ENCODE measurements around the gene DCPS.
"Not testable (repeated sequence)": the region's sequence is repeated elsewhere in the genome, so short reads cannot be mapped to it uniquely, and the experiment has no call there.

Gene DCPS

GRCh38 chr11:126361400-126361799 is 57.5 kb downstream of the DCPS start:
- DNase-seq (ENCODE audit: low spot score): no peak

DNA sequence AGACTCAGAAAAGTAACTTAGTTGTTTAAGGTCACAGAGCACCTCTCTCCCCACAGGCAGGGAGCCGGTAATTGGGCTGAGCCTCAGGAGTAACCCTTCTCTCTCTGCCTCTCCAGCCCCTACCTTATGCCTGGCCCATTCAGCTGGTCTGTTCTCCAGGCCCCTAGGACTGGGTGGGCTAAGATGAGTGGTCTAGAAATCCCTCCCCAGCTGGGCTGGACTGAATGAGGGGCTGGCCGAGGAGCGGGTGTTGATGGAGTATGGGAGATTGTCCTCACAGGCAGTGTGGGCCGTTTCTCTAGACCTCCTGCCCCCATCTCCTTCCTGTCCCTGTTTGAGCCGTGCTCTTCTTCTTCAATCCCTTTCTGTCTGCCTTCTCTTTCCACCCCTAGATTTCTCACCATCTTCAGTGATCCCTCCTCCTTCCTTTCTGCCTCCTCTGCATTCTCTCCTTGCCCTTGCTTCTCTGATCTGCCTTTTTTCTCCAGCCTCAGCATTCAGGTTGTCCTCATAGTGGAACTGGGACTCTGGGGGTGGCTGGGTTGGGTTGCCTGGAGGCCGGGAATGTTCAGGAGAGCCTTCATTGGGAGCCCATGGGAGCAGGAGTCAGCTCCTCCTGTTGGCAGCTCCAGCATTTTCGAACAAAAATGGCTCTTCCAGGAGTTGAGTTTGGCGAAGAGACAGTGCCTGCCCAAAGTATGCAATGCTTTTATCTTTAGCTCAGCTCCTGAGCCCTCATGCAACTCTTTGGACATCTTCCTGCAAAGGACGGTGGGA is 59.2 kb downstream of the DCPS start:
- no peak for DNase-seq (ENCODE audit: low spot score)

DNA sequence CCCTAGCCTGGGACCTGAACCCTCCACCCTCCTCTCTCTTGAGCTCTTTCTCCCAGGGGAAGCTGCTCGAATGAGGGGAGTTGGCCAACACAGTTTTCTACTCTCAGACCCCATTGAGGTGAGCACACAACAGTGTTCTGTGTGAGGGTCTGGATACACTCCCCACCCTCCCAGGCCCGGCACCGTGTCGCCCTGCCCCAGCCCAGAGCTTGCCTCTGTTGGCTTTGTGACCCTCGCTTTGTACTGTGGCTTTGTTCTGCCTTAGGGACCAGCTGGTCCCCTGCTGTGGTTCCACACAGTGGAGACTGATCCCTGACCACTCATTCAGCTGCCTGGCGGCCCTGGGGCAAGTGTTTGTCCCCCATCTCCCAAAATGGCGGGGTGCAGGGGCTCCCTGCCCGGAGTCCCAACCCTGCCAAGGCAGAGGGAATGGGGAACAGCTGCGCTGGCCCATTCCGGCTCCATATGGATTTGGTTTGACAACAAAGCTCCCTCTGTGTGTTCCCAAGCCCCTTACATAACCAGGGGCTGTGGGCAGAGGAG is 59.9 kb downstream of the DCPS start:
- peak; percentile 94 for DNase-seq (ENCODE audit: low spot score)

DNA sequence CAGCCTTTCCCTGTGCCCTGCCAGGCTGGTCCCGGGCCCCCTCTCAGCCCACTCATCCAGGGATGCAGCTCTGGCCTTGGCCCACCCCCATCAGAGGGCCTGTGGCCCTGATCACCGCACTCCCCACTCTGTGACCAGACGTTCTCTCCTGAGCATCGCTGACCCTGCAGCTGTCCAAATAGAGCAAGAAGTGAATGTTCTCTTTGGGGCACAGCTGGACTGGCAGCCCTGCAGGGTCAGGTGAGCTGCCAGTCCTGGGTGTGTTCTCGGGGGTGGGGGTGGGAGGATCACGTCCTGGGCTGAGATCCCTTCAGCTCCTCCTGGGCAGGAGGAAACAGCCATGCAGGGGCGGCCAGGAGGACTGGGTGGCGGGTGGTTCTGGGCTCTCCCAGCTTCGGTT is 60.9 kb downstream of the DCPS start:
- not testable (repeated sequence) for DNase-seq (ENCODE audit: low spot score)

DNA sequence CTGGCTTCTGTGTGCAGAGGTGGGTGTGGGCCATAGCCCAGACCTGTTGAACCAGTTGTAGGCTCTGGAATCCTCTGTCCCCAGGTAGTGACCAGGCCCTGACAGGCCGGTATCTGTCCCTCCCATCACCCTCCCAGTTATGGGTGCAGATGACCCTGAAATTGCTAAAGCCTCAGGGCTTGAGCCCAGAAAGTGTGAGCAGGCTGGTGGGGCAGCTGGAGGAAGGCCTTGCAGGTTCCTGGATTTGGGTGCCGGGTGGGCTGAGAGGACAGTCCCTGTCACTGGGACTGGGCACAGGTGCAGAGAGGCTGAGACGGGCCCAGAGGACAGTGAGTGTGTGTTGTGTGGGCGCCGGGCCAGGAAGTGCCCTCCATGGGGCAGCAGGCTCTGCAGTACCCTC is 61.6 kb downstream of the DCPS start:
- not testable (repeated sequence) for DNase-seq (ENCODE audit: low spot score)

- no peak for DNase-seq (ENCODE audit: low spot score)
These were observed 62.4 kb downstream of the DCPS start for GRCh38 chr11:126366064-126366822.

DNA sequence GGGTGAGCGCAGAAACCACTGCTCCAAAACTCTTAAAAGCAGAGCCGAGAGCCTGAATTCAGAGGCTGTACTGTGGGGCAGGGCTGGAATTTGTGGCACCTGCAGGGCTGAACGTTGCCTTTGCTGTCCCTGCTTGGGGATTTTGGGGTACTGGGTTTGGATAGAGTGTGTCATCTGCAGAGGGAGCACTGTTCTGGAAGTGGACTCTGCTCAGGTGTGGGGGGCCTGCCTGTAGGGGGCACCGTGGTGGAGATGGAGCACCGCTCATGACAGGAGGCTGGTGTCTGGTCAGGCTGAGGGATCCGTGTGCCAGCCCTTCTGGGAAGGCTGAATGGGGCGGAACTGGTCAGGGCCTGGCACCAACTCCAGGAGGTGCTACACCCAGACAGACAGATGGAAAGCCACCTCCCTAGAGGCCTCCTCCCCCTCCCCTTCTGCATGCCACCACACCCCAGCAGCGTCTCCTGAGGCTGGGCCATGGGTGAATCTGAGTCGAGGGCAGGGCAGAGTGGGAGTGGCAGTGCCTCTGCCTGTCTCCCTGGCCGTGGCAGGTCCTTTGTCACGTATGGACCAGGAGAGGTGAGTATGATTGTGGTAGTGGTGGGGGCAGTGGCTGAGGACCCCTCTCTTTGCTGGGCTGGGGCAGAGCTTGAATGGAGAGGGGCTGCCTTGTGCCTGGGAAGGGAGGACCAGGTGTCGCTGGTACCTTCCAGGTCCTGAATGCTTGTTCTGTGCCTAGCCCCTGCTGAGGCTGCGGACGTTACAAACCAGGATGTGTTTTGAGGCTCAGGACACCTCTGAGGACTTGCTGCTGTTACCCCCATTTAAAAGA is 63.2 kb downstream of the DCPS start:
- not testable (repeated sequence) for DNase-seq (ENCODE audit: low spot score)

DNA sequence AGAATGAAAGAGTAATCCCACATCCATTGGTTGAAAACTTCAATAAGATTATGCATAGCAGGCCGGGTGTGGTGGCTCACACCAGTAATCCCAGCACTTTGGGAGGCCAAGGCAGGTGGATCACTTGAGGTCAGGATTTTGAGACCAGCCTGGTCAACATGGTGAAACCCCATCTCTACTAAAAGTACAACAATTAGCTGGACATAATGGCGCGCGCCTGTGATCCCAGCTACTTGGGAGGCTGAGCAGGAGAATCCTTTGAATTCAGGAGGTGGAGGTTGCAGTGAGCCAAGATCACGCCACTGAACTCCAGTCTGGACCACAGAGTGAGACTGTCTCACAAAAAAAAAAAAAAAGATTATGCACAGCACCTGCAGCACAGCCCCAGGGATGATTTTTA is 63.9 kb downstream of the DCPS start:
- not testable (repeated sequence) for DNase-seq (ENCODE audit: low spot score)

DNA sequence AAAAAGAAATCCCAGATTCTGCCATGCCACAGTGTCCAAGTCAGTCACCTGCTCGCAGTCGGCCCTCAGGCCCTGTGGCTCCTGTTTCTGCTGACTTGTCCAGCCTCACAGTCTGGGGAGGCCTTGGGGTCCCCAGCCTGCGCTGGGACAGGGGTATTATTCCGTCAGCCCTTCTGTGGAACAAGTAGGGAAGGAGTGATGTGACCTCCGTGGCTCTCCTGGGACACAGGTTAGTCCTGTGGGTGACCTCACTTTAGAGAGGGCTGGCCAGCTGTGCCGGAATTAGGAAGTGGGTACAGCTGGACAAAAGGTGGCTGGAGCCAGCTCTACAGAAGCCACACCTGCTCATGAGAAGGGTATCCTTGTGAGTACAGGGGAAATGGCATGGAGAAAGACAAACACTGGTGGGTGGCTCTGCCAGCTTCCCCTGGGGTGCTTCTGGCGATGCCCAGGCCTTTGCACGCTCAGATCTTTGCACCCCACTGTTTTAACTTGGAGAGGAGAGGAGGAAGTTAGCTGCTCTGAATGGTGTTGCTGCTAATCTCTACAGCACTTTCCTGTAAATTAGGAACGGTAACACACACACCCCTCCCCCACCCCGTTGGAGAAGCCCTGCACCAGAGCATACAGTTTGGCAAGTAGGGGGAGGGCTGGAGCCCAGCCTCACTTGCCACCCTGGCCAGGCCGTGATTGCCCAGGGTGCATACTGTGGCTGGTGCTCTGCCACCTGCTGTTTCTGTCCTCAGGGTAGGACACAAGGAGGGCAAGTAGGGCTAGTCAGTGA is 64.7 kb downstream of the DCPS start:
- not testable (repeated sequence) for DNase-seq (ENCODE audit: low spot score)

DNA sequence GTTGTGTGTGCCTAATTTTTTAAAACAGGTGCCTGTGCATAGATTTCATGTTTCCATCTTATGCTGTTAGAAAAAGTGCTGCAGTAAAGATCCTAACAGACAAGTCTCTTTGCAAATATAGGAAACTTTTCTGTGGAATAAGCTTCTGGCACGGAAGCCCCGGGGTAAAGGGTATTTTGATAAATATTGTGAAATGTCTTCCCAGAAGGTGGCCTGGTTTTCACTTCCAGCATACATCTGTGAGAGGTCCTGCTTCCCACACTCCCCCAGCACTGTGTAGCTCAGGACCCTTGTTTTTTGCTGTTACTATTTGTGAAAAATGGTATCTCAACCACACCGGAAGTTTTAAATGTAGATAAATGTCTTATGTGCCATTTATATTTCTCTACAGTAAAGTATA is 66.2 kb downstream of the DCPS start:
- DNase-seq (ENCODE audit: low spot score): no peak

DNA sequence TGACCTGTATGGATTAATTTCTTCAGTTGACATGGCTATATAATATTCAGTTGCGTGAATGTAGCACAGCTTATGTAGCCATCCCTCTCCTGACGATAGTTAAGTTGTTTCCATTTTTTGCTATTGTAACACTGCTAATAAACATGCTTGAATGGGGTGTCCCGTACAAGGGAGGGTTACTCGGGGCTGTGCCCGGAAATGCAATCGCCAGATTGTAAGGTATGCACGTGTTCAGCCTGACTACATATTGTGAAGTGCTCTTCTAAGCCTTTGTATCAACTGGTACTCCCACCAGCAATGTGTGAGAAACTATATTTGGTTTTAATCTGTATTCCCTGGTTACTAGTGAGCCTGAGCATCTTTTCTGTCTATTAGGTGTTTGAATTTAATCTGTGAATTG is 67.7 kb downstream of the DCPS start:
- DNase-seq (ENCODE audit: low spot score): no peak

GRCh38 chr11:126373389-126374066 is 69.7 kb downstream of the DCPS start:
- DNase-seq (ENCODE audit: low spot score): not testable (repeated sequence)

DNA sequence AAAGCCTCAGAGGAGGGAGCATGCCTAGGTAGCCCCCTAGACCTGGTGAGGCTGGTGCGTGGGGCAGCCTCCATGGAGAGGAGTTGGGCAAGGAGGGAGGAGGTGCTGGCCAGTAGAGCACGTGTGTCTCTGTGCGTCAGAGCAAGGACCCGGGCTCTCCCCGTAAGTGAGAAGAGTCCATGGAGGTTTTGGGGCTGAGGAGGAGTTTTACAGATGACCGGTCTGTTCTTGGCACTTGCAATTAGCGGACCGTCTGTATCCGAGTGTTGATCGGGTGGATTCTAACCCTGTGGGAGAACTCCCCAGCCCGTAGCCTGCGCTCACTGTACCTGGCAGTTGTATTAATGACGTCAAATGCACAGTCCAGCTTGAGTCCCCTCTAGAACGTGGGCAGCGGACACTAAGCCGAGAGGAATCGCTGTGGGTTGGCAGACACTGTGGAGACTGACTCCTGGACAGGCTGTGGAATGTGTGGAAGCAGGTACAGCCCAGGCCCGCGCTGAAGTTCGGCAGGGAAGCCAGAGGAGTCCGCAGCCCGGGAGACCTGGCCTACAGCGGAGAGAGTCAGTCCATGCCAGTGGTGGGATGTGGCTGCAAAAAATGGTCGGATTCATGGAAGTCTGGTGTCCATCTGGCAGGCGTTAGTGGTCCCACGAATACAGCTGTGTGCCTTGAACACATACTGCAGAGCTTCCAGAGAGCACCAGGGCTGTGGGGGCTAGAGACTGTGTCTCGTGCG is 70.9 kb downstream of the DCPS start:
- not testable (repeated sequence) for DNase-seq (ENCODE audit: low spot score)

GRCh38 chr11:126375726-126376125 is 71.9 kb downstream of the DCPS start:
- no peak for DNase-seq (ENCODE audit: low spot score)

- DNase-seq (ENCODE audit: low spot score): no peak
These were observed 74.9 kb downstream of the DCPS start for GRCh38 chr11:126378763-126379162.

DNA sequence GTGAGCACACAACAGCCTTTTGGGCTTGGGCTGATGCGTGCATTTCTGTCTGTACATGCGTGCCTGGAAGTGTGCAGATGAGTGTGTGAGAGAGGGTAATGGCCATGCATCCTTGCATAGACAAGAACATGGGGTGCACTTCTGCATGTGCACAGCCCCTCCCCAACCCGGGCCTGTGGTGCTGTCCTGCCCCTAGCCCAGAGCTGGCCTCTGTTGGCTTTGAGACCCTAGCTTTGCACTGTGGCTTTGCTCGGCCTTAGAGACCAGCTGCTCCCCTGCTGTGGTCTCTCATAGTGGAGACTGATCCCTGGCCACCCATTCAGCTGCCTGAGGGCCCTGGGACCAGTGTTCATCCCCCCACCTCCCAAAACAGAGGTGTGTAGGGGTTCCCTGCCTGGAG is 77.0 kb downstream of the DCPS start:
- no peak for DNase-seq (ENCODE audit: low spot score)

- DNase-seq (ENCODE audit: low spot score): not testable (repeated sequence)
These were observed 78.1 kb downstream of the DCPS start for GRCh38 chr11:126381960-126382359.

DNA sequence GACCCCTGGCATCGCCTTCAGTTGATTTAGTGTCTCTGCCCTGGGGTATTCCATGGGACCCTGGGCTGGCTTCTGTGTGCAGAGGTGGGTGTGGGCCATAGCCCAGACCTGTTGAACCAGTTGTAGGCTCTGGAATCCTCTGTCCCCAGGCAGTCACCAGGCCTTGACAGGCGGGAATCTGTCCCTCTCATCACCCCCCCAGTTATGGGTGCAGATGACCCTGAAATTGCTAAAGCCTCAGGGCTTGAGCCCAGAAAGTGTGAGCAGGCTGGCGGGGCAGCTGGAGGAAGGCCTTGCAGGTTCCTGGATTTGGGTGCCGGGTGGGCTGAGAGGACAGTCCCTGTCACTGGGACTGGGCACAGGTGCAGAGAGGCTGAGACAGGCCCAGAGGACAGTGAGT is 78.8 kb downstream of the DCPS start:
- DNase-seq (ENCODE audit: low spot score): not testable (repeated sequence)

DNA sequence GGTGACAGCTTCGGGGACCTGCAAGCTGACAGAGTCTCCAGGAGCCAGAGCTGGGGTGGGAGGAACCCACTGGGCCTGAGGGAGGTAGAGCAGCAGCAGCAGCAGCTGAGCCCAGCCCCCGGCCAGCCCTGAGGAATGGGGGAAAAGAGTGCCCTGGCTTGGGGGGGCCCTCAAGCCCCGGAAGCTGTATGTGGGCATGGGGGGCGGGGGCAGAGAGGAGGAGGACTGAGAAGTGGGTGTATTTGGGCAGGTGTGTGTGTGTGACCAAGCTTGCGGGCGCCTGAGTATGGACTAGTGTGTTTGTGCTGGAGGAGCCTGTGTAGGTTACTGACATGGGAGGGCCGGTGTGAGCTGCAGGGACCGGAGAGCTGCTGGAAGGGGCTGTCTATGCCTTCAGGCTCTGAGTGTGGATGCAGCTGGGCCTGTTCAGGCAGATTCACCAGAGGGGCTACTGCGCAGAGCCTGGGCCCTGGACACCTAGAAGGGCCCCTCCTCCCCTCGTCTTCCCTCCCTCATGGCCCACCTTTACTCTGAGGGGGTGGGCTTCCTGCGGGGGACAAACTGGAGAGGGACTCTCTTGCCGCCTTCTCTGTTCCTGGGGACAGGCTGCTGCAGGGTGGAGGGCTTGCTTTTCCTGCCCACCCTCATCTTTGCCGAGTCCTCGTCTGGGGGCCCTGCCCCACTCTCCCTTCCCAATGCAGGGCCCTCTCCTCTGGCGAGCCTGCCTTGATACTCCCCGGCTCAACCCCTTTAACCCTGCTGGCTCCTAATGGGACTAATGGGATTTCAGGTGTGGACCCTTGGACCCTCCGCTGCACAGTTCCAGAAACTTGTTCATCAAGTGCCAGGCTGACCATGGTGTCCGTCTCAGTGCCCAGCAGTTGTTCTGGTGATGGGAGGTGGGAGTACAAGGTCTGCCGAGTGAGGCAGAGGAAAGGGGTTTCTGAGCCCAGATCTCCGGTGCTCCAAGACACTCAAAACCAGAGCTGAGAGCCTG is 79.8 kb downstream of the DCPS start:
- DNase-seq (ENCODE audit: low spot score): no peak
